Measurements from ENCODE around the gene GCSH. TPM values are rescaled to one million over a fixed set of nuclear protein-coding genes. Genes with fewer than 3 reads are reported as not detected.
A peak's percentile ranks its signal among the peaks of the same experiment; 100 is the strongest.

The GCSH gene
- total RNA-seq, 2 donors from 2014 or later: 109 to 118 TPM

- Histone ChIP-seq H3K27ac (ENCODE audit: low read depth, low read length) (no peak overlapping the region), H3K9me3 (ENCODE audit: control insufficient read depth, low read length) (no peaks in the 10 kb centered on the region), H3K9ac (ENCODE audit: extremely low read depth, low read length, poor library complexity, severe bottlenecking) (no peak overlapping the region), H3K27me3 (ENCODE audit: control insufficient read depth, insufficient read depth, low read length, poor library complexity, severe bottlenecking) (no peaks in the 10 kb centered on the region), H3K36me3 (ENCODE audit: control insufficient read depth, insufficient read depth, low read length) (no peaks in the 10 kb centered on the region), H3K4me3 (ENCODE audit: low read length) (no peak overlapping the region), H3K4me1 (ENCODE audit: control insufficient read depth, insufficient read depth, low read length) (no peaks in the 10 kb centered on the region)
- no peak for TF ChIP-seq CTCF (conservative IDR thresholded peaks at IDR 0.05)
- Mint-ChIP-seq H3K36me3 (ENCODE audit: low read depth) (no peaks in the 10 kb centered on the region), H3K4me1 (no peaks in the 10 kb centered on the region), H3K27me3 (ENCODE audit: insufficient read depth) (no peaks in the 10 kb centered on the region), H3K27ac (no peak overlapping the region), H3K4me3 (no peak overlapping the region), H3K9me3 (no peaks in the 10 kb centered on the region)
- WGBS, 2 experiments (ENCODE audit: insufficient coverage in 1 of 2, insufficient read length in 1 of 2): 86 to 94% methylated on average over 9 of the region's 9 CpGs
- DNase-seq: no peak
Observed at GRCh38 chr16:81101702-81102101, 5.5 kb upstream of the GCSH start.

- H3K27ac ChIP-seq (ENCODE audit: low read depth, low read length): no peak overlapping the region
- Mint-ChIP-seq H3K4me1 (peaks cover under 1% of the 10 kb centered on the region), H3K9me3 (no peaks in the 10 kb centered on the region), H3K27ac (no peak overlapping the region), H3K27me3 (ENCODE audit: insufficient read depth) (no peaks in the 10 kb centered on the region), H3K4me3 (no peak overlapping the region), H3K36me3 (ENCODE audit: low read depth) (no peaks in the 10 kb centered on the region)
- H3K9ac ChIP-seq (ENCODE audit: extremely low read depth, low read length, poor library complexity, severe bottlenecking): no peak overlapping the region
- H3K9me3 ChIP-seq (ENCODE audit: control insufficient read depth, low read length): no peaks in the 10 kb centered on the region
- DNase-seq: no peak
- H3K27me3 ChIP-seq (ENCODE audit: control insufficient read depth, insufficient read depth, low read length, poor library complexity, severe bottlenecking): no peaks in the 10 kb centered on the region
- no peak for TF ChIP-seq CTCF (conservative IDR thresholded peaks at IDR 0.05)
- no peaks in the 10 kb centered on the region for H3K36me3 ChIP-seq (ENCODE audit: control insufficient read depth, insufficient read depth, low read length)
- H3K4me1 ChIP-seq (ENCODE audit: control insufficient read depth, insufficient read depth, low read length): no peaks in the 10 kb centered on the region
- no peak overlapping the region for H3K4me3 ChIP-seq (ENCODE audit: low read length)
Observed at GRCh38 chr16:81099958-81100357, 3.8 kb upstream of the GCSH start.

- Mint-ChIP-seq H3K9me3 (no peaks in the 10 kb centered on the region), H3K4me3 (no peak overlapping the region), H3K36me3 (ENCODE audit: low read depth) (peaks cover 4% of the 10 kb centered on the region), H3K27ac (no peak overlapping the region), H3K27me3 (ENCODE audit: insufficient read depth) (no peaks in the 10 kb centered on the region), H3K4me1 (peaks cover 1% of the 10 kb centered on the region)
- H3K27ac ChIP-seq (ENCODE audit: low read depth, low read length): no peak overlapping the region
- DNase-seq: no peak
- no peak overlapping the region for H3K9ac ChIP-seq (ENCODE audit: extremely low read depth, low read length, poor library complexity, severe bottlenecking)
- no peak for TF ChIP-seq CTCF (conservative IDR thresholded peaks at IDR 0.05)
- H3K4me3 ChIP-seq (ENCODE audit: low read length): peak overlapping the region; percentile 65
- no peaks in the 10 kb centered on the region for H3K27me3 ChIP-seq (ENCODE audit: control insufficient read depth, insufficient read depth, low read length, poor library complexity, severe bottlenecking)
- peaks cover 15% of the 10 kb centered on the region for H3K36me3 ChIP-seq (ENCODE audit: control insufficient read depth, insufficient read depth, low read length)
- no peaks in the 10 kb centered on the region for H3K9me3 ChIP-seq (ENCODE audit: control insufficient read depth, low read length)
- H3K4me1 ChIP-seq (ENCODE audit: control insufficient read depth, insufficient read depth, low read length): no peaks in the 10 kb centered on the region
- 89 to 94% methylated on average over 4 to 6 of the region's 6 CpGs for WGBS, 2 experiments (ENCODE audit: insufficient coverage in 1 of 2, insufficient read length in 1 of 2)
Observed at GRCh38 chr16:81097230-81097629, 1.0 kb upstream of the GCSH start.

Measured in endodermal cell (in vitro differentiated cells).